Gastrocnemius medialis (tissue), 4 donors: ENCODE results near the gene TAAR6.

ENCODE experiments used
- CTCF ChIP-seq, 5 experiments: fragments of 450-650 bp in 3 of 5; fragments of 200-600 bp in 2 of 5; sonication (generic) in 2 of 5; IDR thresholded peaks in 4 of 5; conservative IDR thresholded peaks in 1 of 5; 1 replicate in 4 of 5; 2 replicates in 1 of 5; pipeline ENCODE4 v1.5.1; 2016 to 2019; ENCODE audit warnings: antibody characterized with exemption in 5 of 5, mild to moderate bottlenecking in 3 of 5, moderate library complexity in 3 of 5
- POLR2A ChIP-seq, 2 donors: fragments of 450-650 bp; IDR thresholded peaks; one replicate each; pipeline ENCODE4 v1.6.1; 2017; ENCODE audit warnings: antibody characterized with exemption in 2 of 2, mild to moderate bottlenecking in 2 of 2, moderate library complexity in 2 of 2

GRCh38 chr6:132524646-132525045 is 45.5 kb upstream of the TAAR6 start:
- TF ChIP-seq CTCF (IDR thresholded peaks at IDR 0.05 in 4 of 5, conservative IDR thresholded peaks at IDR 0.05 in 1 of 5) = no peak
- no peak for TF ChIP-seq POLR2A (IDR thresholded peaks at IDR 0.05)
